ENCODE measurements around the gene PLAAT5.

DNA sequence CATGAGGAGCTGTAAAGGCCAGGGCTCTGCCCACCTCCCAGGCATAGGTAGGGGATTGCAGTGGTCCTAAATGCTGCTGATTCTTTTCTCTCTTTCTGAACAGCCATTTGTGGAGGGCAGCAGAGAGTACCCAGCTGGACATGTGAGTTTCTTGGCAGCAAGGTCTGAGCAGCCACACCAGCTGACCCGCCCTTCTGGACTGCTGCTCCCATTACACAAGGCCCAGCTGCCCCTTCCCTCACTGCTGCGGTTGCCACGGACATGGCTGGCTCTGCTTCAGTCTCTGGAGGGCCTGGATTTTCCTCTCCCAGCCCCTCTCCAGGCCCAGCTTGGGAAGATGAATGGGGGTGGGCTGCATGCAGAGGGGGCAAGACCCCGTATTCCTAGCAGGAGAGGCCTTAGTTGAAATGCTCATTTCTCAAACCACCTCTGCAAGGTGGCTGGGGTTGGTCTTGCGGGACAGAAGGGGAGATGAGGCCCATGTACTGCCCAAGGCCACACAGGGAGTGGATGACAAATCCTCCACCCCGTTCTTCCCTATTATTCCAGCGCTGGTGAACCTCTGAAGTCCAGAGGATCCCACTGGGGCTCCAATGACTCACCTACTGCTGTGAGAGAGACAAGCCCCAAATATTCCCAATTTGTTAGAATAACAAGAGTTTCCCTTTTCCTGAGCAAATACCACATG, 19.5 kb upstream of the PLAAT5 start:
- TF ChIP-seq, protein P1, sequence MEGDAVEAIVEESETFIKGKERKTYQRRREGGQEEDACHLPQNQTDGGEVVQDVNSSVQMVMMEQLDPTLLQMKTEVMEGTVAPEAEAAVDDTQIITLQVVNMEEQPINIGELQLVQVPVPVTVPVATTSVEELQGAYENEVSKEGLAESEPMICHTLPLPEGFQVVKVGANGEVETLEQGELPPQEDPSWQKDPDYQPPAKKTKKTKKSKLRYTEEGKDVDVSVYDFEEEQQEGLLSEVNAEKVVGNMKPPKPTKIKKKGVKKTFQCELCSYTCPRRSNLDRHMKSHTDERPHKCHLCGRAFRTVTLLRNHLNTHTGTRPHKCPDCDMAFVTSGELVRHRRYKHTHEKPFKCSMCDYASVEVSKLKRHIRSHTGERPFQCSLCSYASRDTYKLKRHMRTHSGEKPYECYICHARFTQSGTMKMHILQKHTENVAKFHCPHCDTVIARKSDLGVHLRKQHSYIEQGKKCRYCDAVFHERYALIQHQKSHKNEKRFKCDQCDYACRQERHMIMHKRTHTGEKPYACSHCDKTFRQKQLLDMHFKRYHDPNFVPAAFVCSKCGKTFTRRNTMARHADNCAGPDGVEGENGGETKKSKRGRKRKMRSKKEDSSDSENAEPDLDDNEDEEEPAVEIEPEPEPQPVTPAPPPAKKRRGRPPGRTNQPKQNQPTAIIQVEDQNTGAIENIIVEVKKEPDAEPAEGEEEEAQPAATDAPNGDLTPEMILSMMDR (IDR thresholded peaks at IDR 0.05; ENCODE audit: low read depth, low read length), result no peak
- no peak for TF ChIP-seq EZH2phosphoT487 (IDR thresholded peaks at IDR 0.05; ENCODE audit: low read depth)
